ENCODE results near the gene WWC1.
A peak's percentile ranks its signal among the peaks of the same experiment; 100 is the strongest.

WWC1 gene

DNA sequence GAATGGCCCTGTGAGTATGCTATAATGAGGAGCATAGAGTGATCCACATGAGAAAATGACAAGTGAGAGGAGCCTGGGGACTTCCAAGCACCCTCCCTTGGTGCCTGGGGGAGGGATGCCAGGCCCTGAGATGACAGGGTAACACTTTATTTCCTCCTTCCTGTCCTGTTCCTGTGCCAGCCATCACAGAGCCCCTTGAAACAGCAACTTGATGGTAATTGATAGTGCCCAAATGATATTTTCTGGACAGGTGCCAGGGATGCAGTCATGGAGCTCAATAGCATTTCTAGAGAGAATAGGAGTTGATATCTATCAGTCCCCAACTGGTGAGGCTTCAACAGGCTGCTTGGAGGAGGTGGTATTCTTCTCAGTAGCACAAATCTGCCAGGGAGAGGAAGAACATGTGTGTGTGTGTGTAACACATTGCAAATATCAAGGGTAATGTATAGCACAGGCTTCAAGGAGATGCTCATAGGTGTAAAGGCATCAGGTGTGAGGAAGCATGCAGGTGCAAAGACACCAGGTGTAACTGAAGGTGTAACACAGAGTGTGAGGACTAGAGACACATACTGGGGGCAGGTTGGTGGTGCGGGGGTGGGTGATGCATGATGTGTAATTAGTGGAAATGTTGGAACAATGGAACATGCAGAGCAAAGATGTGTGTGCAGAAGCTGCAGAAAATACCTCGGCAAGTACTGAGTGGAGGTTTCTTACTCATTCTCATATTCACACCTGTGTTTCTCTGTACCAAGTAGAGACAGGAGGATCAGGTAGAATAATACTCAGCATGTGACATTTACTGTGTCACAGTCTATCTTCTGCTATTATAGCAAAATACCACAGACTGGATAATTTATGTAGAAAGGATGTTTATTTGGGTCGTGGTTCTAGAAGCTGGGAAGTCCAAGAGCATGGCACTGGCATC lies 18.1 kb upstream of the WWC1 start:
- no peak for TF ChIP-seq CTCF (IDR thresholded peaks at IDR 0.05; ENCODE audit: poor library complexity, severe bottlenecking)
- H3K4me1 ChIP-seq (ENCODE audit: insufficient read depth, poor library complexity, severe bottlenecking), result peaks cover 8% of the 10 kb centered on the region
- no peaks in the 10 kb centered on the region for H3K36me3 ChIP-seq (ENCODE audit: low read depth)
- ATAC-seq (ENCODE audit: low read depth) (no peak), DNase-seq (ENCODE audit: low spot score) (no peak)
- no peaks in the 10 kb centered on the region for H3K9me3 ChIP-seq (ENCODE audit: severe bottlenecking)
- no peak overlapping the region for H3K4me3 ChIP-seq (ENCODE audit: severe bottlenecking)
- H3K27ac ChIP-seq (ENCODE audit: poor library complexity, severe bottlenecking), result no peak overlapping the region
- no peaks in the 10 kb centered on the region for H3K27me3 ChIP-seq (ENCODE audit: insufficient read depth, poor library complexity, severe bottlenecking)

- no peak for DNase-seq (ENCODE audit: low spot score)
- no peak for ATAC-seq (ENCODE audit: low read depth)
- Histone ChIP-seq H3K4me1 (ENCODE audit: insufficient read depth, poor library complexity, severe bottlenecking) (peaks cover 8% of the 10 kb centered on the region), H3K36me3 (ENCODE audit: low read depth) (no peaks in the 10 kb centered on the region), H3K27me3 (ENCODE audit: insufficient read depth, poor library complexity, severe bottlenecking) (no peaks in the 10 kb centered on the region), H3K27ac (ENCODE audit: poor library complexity, severe bottlenecking) (no peak overlapping the region), H3K9me3 (ENCODE audit: severe bottlenecking) (no peaks in the 10 kb centered on the region), H3K4me3 (ENCODE audit: severe bottlenecking) (no peak overlapping the region)
- no peak for TF ChIP-seq CTCF (IDR thresholded peaks at IDR 0.05; ENCODE audit: poor library complexity, severe bottlenecking)
Measured at GRCh38 chr5:168274406-168274805, 17.0 kb upstream of the WWC1 start.

- 0 out of 3 replicates have a peak, but pooled peaks have one; percentile 8 for ATAC-seq (ENCODE audit: low read depth)
- Histone ChIP-seq H3K36me3 (ENCODE audit: low read depth) (no peaks in the 10 kb centered on the region), H3K4me1 (ENCODE audit: insufficient read depth, poor library complexity, severe bottlenecking) (no peaks in the 10 kb centered on the region), H3K4me3 (ENCODE audit: severe bottlenecking) (no peak overlapping the region), H3K9me3 (ENCODE audit: severe bottlenecking) (no peaks in the 10 kb centered on the region), H3K27me3 (ENCODE audit: insufficient read depth, poor library complexity, severe bottlenecking) (no peaks in the 10 kb centered on the region), H3K27ac (ENCODE audit: poor library complexity, severe bottlenecking) (no peak overlapping the region)
- no peak for TF ChIP-seq CTCF (IDR thresholded peaks at IDR 0.05; ENCODE audit: poor library complexity, severe bottlenecking)
- DNase-seq (ENCODE audit: low spot score), result no peak
Measured at GRCh38 chr5:168275940-168276339, 15.5 kb upstream of the WWC1 start.

DNA sequence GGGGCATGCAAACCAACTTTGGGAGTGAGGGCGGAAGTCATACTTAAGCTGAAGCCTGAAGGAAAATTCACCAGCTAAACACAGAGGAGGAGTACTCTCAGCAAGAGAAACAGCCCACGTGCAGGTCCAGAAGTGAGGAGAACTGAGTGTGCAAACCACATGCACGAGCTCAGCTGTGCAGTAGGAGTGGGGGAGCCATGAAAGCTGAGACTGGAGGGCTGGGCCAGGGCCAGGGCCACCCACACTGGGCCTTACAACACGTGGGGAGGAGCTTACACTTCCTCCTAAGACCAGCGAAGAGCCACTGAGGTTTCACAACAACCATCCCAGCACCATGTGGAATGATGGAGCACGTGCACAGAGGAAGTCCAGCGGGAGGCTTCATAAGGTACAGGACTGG lies 9.3 kb upstream of the WWC1 start:
- no peak for TF ChIP-seq CTCF (IDR thresholded peaks at IDR 0.05; ENCODE audit: poor library complexity, severe bottlenecking)
- ATAC-seq (ENCODE audit: low read depth) (peak; percentile 60), DNase-seq (ENCODE audit: low spot score) (no peak)
- Histone ChIP-seq H3K36me3 (ENCODE audit: low read depth) (no peaks in the 10 kb centered on the region), H3K4me1 (ENCODE audit: insufficient read depth, poor library complexity, severe bottlenecking) (no peaks in the 10 kb centered on the region), H3K27me3 (ENCODE audit: insufficient read depth, poor library complexity, severe bottlenecking) (no peaks in the 10 kb centered on the region), H3K4me3 (ENCODE audit: severe bottlenecking) (no peak overlapping the region), H3K27ac (ENCODE audit: poor library complexity, severe bottlenecking) (no peak overlapping the region), H3K9me3 (ENCODE audit: severe bottlenecking) (no peaks in the 10 kb centered on the region)

DNA sequence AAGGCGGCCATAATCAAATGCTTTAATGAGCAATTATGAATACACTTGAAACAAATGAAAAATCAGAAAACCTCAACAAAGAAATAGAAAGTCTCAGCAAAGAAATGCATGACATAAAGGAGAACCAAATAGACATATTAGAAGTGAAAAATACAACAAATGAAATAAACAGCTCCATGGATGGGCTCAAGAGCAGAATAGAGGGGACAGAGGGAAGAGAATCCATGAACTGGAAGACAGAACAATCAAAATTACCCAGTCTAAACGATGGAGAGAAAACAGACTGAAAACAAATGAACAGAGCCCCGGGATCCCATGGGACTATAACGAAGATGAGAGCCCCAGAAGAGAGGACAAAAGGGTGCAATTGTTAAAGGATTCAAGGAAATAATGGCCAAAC lies 6.6 kb upstream of the WWC1 start:
- DNase-seq (ENCODE audit: low spot score) (no peak), ATAC-seq (ENCODE audit: low read depth) (no peak)
- no peak overlapping the region for H3K4me3 ChIP-seq (ENCODE audit: severe bottlenecking)
- no peaks in the 10 kb centered on the region for H3K36me3 ChIP-seq (ENCODE audit: low read depth)
- no peaks in the 10 kb centered on the region for H3K27me3 ChIP-seq (ENCODE audit: insufficient read depth, poor library complexity, severe bottlenecking)
- H3K4me1 ChIP-seq (ENCODE audit: insufficient read depth, poor library complexity, severe bottlenecking), result peaks cover 11% of the 10 kb centered on the region
- TF ChIP-seq CTCF (IDR thresholded peaks at IDR 0.05; ENCODE audit: poor library complexity, severe bottlenecking), result no peak
- H3K9me3 ChIP-seq (ENCODE audit: severe bottlenecking), result no peaks in the 10 kb centered on the region
- H3K27ac ChIP-seq (ENCODE audit: poor library complexity, severe bottlenecking), result no peak overlapping the region

Measured in RWPE2 (cell line).